GM12892 (cell line): ENCODE data around the gene IFIT1B.

Experiments used
- POLR2A ChIP-seq: IDR thresholded peaks from 2 replicates; pipeline ENCODE4 v1.6.1; 2011; ENCODE audit warnings: low read depth, low read length, control low read depth
- POLR2AphosphoS5 ChIP-seq: IDR thresholded peaks from 2 replicates; pipeline ENCODE4 v1.6.1; 2011; ENCODE audit warnings: low read depth, low read length, control low read depth

GRCh38 chr10:89364531-89364930, 13.3 kb upstream of the IFIT1B start:
- TF ChIP-seq POLR2A: no peak
- TF ChIP-seq POLR2AphosphoS5: no peak
